ENCODE results near the gene MBTD1. TPM values are rescaled to one million over a fixed set of nuclear protein-coding genes. Genes with fewer than 3 reads are reported as not detected.
"Not testable (repeated sequence)": the region's sequence is repeated elsewhere in the genome, so short reads cannot be mapped to it uniquely, and the experiment has no call there.

The MBTD1 gene
- total and polyA plus RNA-seq, 7 experiments from 2014 or later = 7.0 to 35.8 (median 27.3) TPM

GRCh38 chr17:51229889-51230288, 30.0 kb downstream of the MBTD1 start:
- no peak for DNase-seq
- Mint-ChIP-seq H3K27me3 (no peaks in the 10 kb centered on the region), H3K4me3 (no peak overlapping the region), H3K9me3 (no peaks in the 10 kb centered on the region), H3K27ac (peak overlapping the region in 3 of 9 donors; percentile 9 to 62 (median 18)), H3K4me1 (peaks cover 25 to 56% (median 42%) of the 10 kb centered on the region in 7 donors), H3K36me3 (peaks cover 0 to 8% (median 4%) of the 10 kb centered on the region in 5 donors)
- ATAC-seq = no peak
- Histone ChIP-seq H3K9me3 (ENCODE audit: control insufficient read depth in 2 of 3, low read length in 3 of 3) (no peaks in the 10 kb centered on the region), H3K4me1 (ENCODE audit: control insufficient read depth in 2 of 2, insufficient read depth in 2 of 2, low read length in 2 of 2) (peaks cover 0 to 3% of the 10 kb centered on the region in 2 donors), H3K27ac (ENCODE audit: low read depth, low read length) (no peak overlapping the region), H3K4me3 (ENCODE audit: low read length) (no peak overlapping the region), H3K36me3 (ENCODE audit: control insufficient read depth in 2 of 3, insufficient read depth in 3 of 3, low read length in 3 of 3) (peaks cover 0 to under 1% (median 0%) of the 10 kb centered on the region in 3 experiments), H3K27me3 (ENCODE audit: control insufficient read depth in 2 of 2, insufficient read depth in 2 of 2, low read length in 2 of 2) (no peaks in the 10 kb centered on the region)
- intact Hi-C loops (cut with micrococcal nuclease) = no loop called here
- ChIA-PET POLR2A (no interaction called here), CTCF (interaction anchor here (1.2 kb wide), 1 partner anchor 9 kb away, joined by 3 read pairs; no protein-coding TSS in a partner anchor)

- intact Hi-C loops (cut with micrococcal nuclease) = no loop called here
- Histone ChIP-seq H3K4me1 (ENCODE audit: control insufficient read depth in 2 of 2, insufficient read depth in 2 of 2, low read length in 2 of 2) (peaks cover 0 to 3% of the 10 kb centered on the region in 2 donors), H3K27ac (ENCODE audit: low read depth, low read length) (no peak overlapping the region), H3K36me3 (ENCODE audit: control insufficient read depth in 2 of 3, insufficient read depth in 3 of 3, low read length in 3 of 3) (peaks cover 0 to 18% (median 5%) of the 10 kb centered on the region in 3 experiments), H3K27me3 (ENCODE audit: control insufficient read depth in 2 of 2, insufficient read depth in 2 of 2, low read length in 2 of 2) (no peaks in the 10 kb centered on the region), H3K9me3 (ENCODE audit: control insufficient read depth in 2 of 3, low read length in 3 of 3) (no peaks in the 10 kb centered on the region), H3K4me3 (ENCODE audit: low read length) (no peak overlapping the region)
- POLR2A ChIA-PET = no interaction called here
- H3K4me1 Mint-ChIP-seq = peaks cover 21 to 53% (median 42%) of the 10 kb centered on the region in 7 donors
- no peaks in the 10 kb centered on the region for H3K9me3 Mint-ChIP-seq
- ATAC-seq = no peak
- H3K27ac Mint-ChIP-seq = no peak overlapping the region
- no peak overlapping the region for H3K4me3 Mint-ChIP-seq
- CTCF ChIA-PET = no interaction called here
- H3K27me3 Mint-ChIP-seq = no peaks in the 10 kb centered on the region
- no peak for DNase-seq
- peaks cover 0 to 20% (median 8%) of the 10 kb centered on the region in 5 donors for H3K36me3 Mint-ChIP-seq
Observed at GRCh38 chr17:51228161-51228560, 31.7 kb downstream of the MBTD1 start.

DNA sequence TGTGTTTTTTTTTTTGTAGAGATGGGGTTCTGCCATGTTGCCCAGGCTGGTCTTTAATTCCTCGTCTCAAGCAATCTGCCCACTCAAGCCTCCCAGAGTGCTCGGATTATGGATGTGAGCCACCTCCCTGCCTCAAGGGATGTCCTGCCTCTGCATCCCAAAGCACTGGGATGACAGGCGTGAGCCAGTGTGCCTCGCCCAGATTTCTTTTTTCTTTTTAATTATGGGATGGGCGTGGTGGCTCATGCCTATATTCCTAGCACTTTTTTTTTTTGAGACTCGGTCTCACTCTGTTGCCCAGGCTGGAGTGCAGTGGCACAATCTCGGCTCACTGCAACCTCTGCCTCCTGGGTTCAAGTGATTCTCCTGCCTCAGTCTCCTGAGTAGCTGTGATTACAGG, 34.3 kb downstream of the MBTD1 start:
- H3K4me1 Mint-ChIP-seq = peaks cover 17 to 42% (median 32%) of the 10 kb centered on the region in 7 donors
- intact Hi-C loops (cut with micrococcal nuclease); DNase-seq; H3K4me1 ChIP-seq (ENCODE audit: control insufficient read depth in 2 of 2, insufficient read depth in 2 of 2, low read length in 2 of 2); H3K27me3 ChIP-seq (ENCODE audit: control insufficient read depth in 2 of 2, insufficient read depth in 2 of 2, low read length in 2 of 2); ATAC-seq; H3K27me3 Mint-ChIP-seq; H3K4me3 Mint-ChIP-seq; H3K9me3 ChIP-seq (ENCODE audit: control insufficient read depth in 2 of 3, low read length in 3 of 3); H3K4me3 ChIP-seq (ENCODE audit: low read length); H3K9me3 Mint-ChIP-seq; H3K27ac ChIP-seq (ENCODE audit: low read depth, low read length): not testable (repeated sequence)
- H3K36me3 ChIP-seq (ENCODE audit: control insufficient read depth in 2 of 3, insufficient read depth in 3 of 3, low read length in 3 of 3) = peaks cover 0 to 24% (median 5%) of the 10 kb centered on the region in 3 experiments
- ChIA-PET CTCF (interaction anchor here (0.8 kb wide), 1 partner anchor 72 kb away, joined by 3 read pairs; the partner anchor contains the start of gene NME1), POLR2A (interaction anchor here (1.0 kb wide), 1 partner anchor 29 kb away, joined by 4 read pairs; no protein-coding TSS in a partner anchor)
- peak overlapping the region in 1 of 9 donors; percentile 9 for H3K27ac Mint-ChIP-seq
- peaks cover 3 to 29% (median 10%) of the 10 kb centered on the region in 5 donors for H3K36me3 Mint-ChIP-seq

- intact Hi-C loops (cut with micrococcal nuclease) = no loop called here
- Histone ChIP-seq H3K9me3 (ENCODE audit: control insufficient read depth in 2 of 3, low read length in 3 of 3) (no peaks in the 10 kb centered on the region), H3K27me3 (ENCODE audit: control insufficient read depth in 2 of 2, insufficient read depth in 2 of 2, low read length in 2 of 2) (no peaks in the 10 kb centered on the region), H3K36me3 (ENCODE audit: control insufficient read depth in 2 of 3, insufficient read depth in 3 of 3, low read length in 3 of 3) (peaks cover 0 to 33% (median 5%) of the 10 kb centered on the region in 3 experiments), H3K4me1 (ENCODE audit: control insufficient read depth in 2 of 2, insufficient read depth in 2 of 2, low read length in 2 of 2) (no peaks in the 10 kb centered on the region), H3K4me3 (ENCODE audit: low read length) (no peak overlapping the region), H3K27ac (ENCODE audit: low read depth, low read length) (no peak overlapping the region)
- peak overlapping the region in 7 of 9 donors; percentile 3 to 42 (median 19) for H3K27ac Mint-ChIP-seq
- DNase-seq = no peak
- ATAC-seq = no peak
- no peaks in the 10 kb centered on the region for H3K27me3 Mint-ChIP-seq
- H3K4me3 Mint-ChIP-seq = no peak overlapping the region
- CTCF ChIA-PET = interaction anchor here (0.8 kb wide), 1 partner anchor 71 kb away, joined by 3 read pairs; the partner anchor contains the start of gene NME1
- peaks cover 10 to 33% (median 27%) of the 10 kb centered on the region in 7 donors for H3K4me1 Mint-ChIP-seq
- H3K36me3 Mint-ChIP-seq = peaks cover 6 to 33% (median 11%) of the 10 kb centered on the region in 5 donors
- POLR2A ChIA-PET = interaction anchor here (1.0 kb wide), 1 partner anchor 28 kb away, joined by 4 read pairs; no protein-coding TSS in a partner anchor
- no peaks in the 10 kb centered on the region for H3K9me3 Mint-ChIP-seq
Observed at GRCh38 chr17:51224402-51225262, 35.2 kb downstream of the MBTD1 start.

DNA sequence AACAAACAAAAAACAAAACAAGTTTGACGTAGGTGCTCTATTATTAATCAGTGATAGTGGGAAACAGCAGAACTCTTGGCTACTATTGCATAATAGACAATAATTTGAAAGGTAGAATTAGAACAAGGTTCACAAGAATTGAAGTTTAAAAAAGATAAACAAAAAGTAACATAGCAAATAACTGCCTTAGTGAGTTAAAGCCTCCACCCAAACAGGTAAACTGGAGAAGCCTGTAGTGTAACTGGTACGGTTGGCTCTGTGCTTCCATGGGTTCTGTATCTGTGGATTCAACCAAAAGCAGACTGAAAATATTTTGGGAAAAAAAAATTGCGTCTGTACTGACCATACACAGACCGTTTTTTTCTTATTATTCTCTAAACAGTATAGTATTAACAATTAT, 38.5 kb downstream of the MBTD1 start:
- Histone ChIP-seq H3K4me3 (ENCODE audit: low read length) (no peak overlapping the region), H3K27me3 (ENCODE audit: control insufficient read depth in 2 of 2, insufficient read depth in 2 of 2, low read length in 2 of 2) (no peaks in the 10 kb centered on the region), H3K27ac (ENCODE audit: low read depth, low read length) (no peak overlapping the region), H3K36me3 (ENCODE audit: control insufficient read depth in 2 of 3, insufficient read depth in 3 of 3, low read length in 3 of 3) (peaks cover 0 to 56% (median 5%) of the 10 kb centered on the region in 3 experiments), H3K9me3 (ENCODE audit: control insufficient read depth in 2 of 3, low read length in 3 of 3) (no peaks in the 10 kb centered on the region), H3K4me1 (ENCODE audit: control insufficient read depth in 2 of 2, insufficient read depth in 2 of 2, low read length in 2 of 2) (no peaks in the 10 kb centered on the region)
- H3K36me3 Mint-ChIP-seq = peaks cover 6 to 47% (median 21%) of the 10 kb centered on the region in 5 donors
- peaks cover 10 to 32% (median 19%) of the 10 kb centered on the region in 7 donors for H3K4me1 Mint-ChIP-seq
- no peak overlapping the region for H3K27ac Mint-ChIP-seq
- no peak for DNase-seq
- ChIA-PET CTCF (interaction anchor here (1.4 kb wide), 1 partner anchor 9 kb away, joined by 3 read pairs; no protein-coding TSS in a partner anchor), POLR2A (no interaction called here)
- intact Hi-C loops (cut with micrococcal nuclease) = no loop called here
- H3K4me3 Mint-ChIP-seq = no peak overlapping the region
- H3K9me3 Mint-ChIP-seq = no peaks in the 10 kb centered on the region
- H3K27me3 Mint-ChIP-seq = no peaks in the 10 kb centered on the region
- ATAC-seq = no peak

DNA sequence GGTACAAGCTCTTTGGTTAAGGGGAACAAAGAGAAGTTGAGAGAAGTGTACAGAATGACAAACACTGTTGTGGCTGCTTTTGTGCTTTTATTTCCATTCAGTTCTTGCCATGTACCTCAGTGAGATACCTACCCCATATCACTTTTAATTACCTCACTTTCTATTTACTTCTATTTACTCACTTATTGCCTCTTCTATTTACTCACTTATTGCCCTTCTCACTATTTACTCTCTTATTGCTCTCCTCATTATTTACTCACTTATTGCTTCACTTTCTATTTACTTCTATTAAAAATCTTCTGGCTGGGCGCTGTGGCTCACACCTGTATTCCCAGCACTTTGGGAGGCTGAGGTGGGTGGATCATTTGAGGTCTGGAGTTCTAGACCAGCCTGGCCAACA, 41.9 kb downstream of the MBTD1 start:
- intact Hi-C loops (cut with micrococcal nuclease) = no loop called here
- peak overlapping the region in 3 of 9 donors; percentile 25 to 75 (median 36) for H3K27ac Mint-ChIP-seq

More for the DNA sequence above, 41.9 kb downstream of the MBTD1 start:
- ATAC-seq (no peak), DNase-seq (no peak)
- Histone ChIP-seq H3K27me3 (ENCODE audit: control insufficient read depth in 2 of 2, insufficient read depth in 2 of 2, low read length in 2 of 2) (no peaks in the 10 kb centered on the region), H3K36me3 (ENCODE audit: control insufficient read depth in 2 of 3, insufficient read depth in 3 of 3, low read length in 3 of 3) (peaks cover 0 to 66% (median 0%) of the 10 kb centered on the region in 3 experiments), H3K4me3 (ENCODE audit: low read length) (no peak overlapping the region), H3K27ac (ENCODE audit: low read depth, low read length) (no peak overlapping the region), H3K4me1 (ENCODE audit: control insufficient read depth in 2 of 2, insufficient read depth in 2 of 2, low read length in 2 of 2) (no peaks in the 10 kb centered on the region), H3K9me3 (ENCODE audit: control insufficient read depth in 2 of 3, low read length in 3 of 3) (no peaks in the 10 kb centered on the region)
- ChIA-PET POLR2A (no interaction called here), CTCF (no interaction called here)
- Mint-ChIP-seq H3K9me3 (peaks cover 0 to 2% (median 0%) of the 10 kb centered on the region in 11 donors), H3K4me3 (no peak overlapping the region), H3K27me3 (no peaks in the 10 kb centered on the region), H3K4me1 (peaks cover 0 to 19% (median 0%) of the 10 kb centered on the region in 7 donors), H3K36me3 (peaks cover 6 to 48% (median 18%) of the 10 kb centered on the region in 5 donors)
